ENCODE measurements around the gene PARD6G.

The PARD6G gene

GRCh38 chr18:80108739-80109675 lies 138.3 kb downstream of the PARD6G start, which contains the start of gene ADNP2:
Gene ADNP2, plus strand, starts transcription at chr18:80109262. Its CDS starts 8,281 bp downstream, at chr18:80117543.
- DNase-seq (ENCODE audit: low spot score) (peak; percentile 98), FAIRE-seq (peak; percentile 97)

- DNase-seq (ENCODE audit: low spot score), result no peak
- FAIRE-seq, result peak; percentile 35
Observed at GRCh38 chr18:80108121-80108536, 139.2 kb downstream of the PARD6G start.

- DNase-seq (ENCODE audit: low spot score) (no peak), FAIRE-seq (no peak)
Observed at GRCh38 chr18:80107426-80107825, 139.9 kb downstream of the PARD6G start.
